DND-41 (cell line): ENCODE results near the gene LSM3.
A peak's percentile ranks its signal among the peaks of the same experiment; 100 is the strongest.

Source experiments
- ATAC-seq: fragments of 200-7000 bp; cut with Tn5 transposase; 3 replicates; pipeline ENCODE4 v1.9.1; 2021; ENCODE audit warnings: low read depth; ENCODE audit not compliant: insufficient read depth
- DNase-seq: peaks from one replicate; pipeline ENCODE4 v3.0.0-alpha.2; 2020
- H2AFZ ChIP-seq: 2 replicates; pipeline ENCODE4 v1.6.0; 2012; ENCODE audit warnings: low read depth, low read length
- H3K27ac ChIP-seq: 2 replicates; pipeline ENCODE4 v1.5.1; 2012; ENCODE audit warnings: low read length, inconsistent platforms
- H3K27me3 ChIP-seq: fragments of 200-600 bp; sonication (generic); 2 replicates; pipeline ENCODE4 v1.6.0; 2012; ENCODE audit warnings: low read length, mild to moderate bottlenecking, inconsistent platforms; ENCODE audit not compliant: insufficient read depth, poor library complexity
- H3K36me3 ChIP-seq: 2 replicates; pipeline ENCODE4 v1.5.1; 2012; ENCODE audit warnings: low read length, inconsistent platforms; ENCODE audit not compliant: insufficient read depth
- H3K4me1 ChIP-seq: 2 replicates; pipeline ENCODE4 v1.5.1; 2012; ENCODE audit warnings: mild to moderate bottlenecking, low read length; ENCODE audit not compliant: insufficient read depth
- H3K4me2 ChIP-seq: 2 replicates; pipeline ENCODE4 v1.6.0; 2012; ENCODE audit warnings: mild to moderate bottlenecking, moderate library complexity, low read length, inconsistent platforms; ENCODE audit not compliant: insufficient read depth
- H3K4me3 ChIP-seq, 2 experiments: fragments of 200-600 bp in 1 of 2; shearing (Covaris generic) in 1 of 2; 2 replicates each; pipeline ENCODE4 v1.5.1; 2012 to 2016; ENCODE audit warnings: inconsistent platforms in 2 of 2, low read length in 2 of 2, mild to moderate bottlenecking in 2 of 2, low read depth in 1 of 2, moderate library complexity in 1 of 2
- H3K79me2 ChIP-seq: 2 replicates; pipeline ENCODE4 v1.6.0; 2012; ENCODE audit warnings: low read length, inconsistent platforms; ENCODE audit not compliant: insufficient read depth
- H3K9ac ChIP-seq: 2 replicates; pipeline ENCODE4 v1.6.0; 2012; ENCODE audit warnings: low read depth, mild to moderate bottlenecking, inconsistent platforms, low read length, moderate library complexity
- H3K9me3 ChIP-seq: 2 replicates; pipeline ENCODE4 v1.5.1; 2012; ENCODE audit warnings: low read length, moderate library complexity, mild to moderate bottlenecking, inconsistent platforms; ENCODE audit not compliant: insufficient read depth, severe bottlenecking
- H4K20me1 ChIP-seq: 2 replicates; pipeline ENCODE4 v1.6.0; 2012; ENCODE audit warnings: low read length; ENCODE audit not compliant: insufficient read depth
- CTCF ChIP-seq: IDR thresholded peaks from 2 replicates; pipeline ENCODE4 v1.5.1; 2012; ENCODE audit warnings: borderline replicate concordance, low read length, moderate library complexity, mild to moderate bottlenecking; ENCODE audit not compliant: poor library complexity, severe bottlenecking; ENCODE audit errors: extremely low read depth
- EZH2 ChIP-seq: IDR thresholded peaks from 3 replicates; pipeline ENCODE4 v1.6.1; 2012; ENCODE audit warnings: borderline replicate concordance, low read depth, mild to moderate bottlenecking, moderate library complexity, low read length, inconsistent platforms; ENCODE audit not compliant: severe bottlenecking

LSM3 gene

DNA sequence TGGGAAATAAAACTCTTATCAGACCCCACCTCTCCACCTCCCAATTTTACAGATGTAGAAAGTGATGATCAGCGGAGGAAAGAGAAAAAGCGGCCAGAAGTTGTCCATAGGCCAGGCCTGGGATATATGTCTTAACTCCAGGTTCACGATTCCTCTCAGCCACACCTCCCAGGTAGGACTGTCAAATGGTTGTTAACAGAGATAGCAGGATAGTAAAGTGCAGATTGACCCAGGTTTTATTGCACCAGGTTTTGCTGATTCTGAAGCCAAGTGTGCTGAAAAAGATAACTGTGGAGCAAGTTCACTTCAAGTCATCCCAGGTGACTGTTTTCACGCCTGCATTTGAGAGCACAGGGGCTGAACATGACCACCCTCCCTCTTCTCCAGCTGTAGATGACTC, 36.1 kb downstream of the LSM3 start:
- no peak overlapping the region for H3K4me2 ChIP-seq

DNA sequence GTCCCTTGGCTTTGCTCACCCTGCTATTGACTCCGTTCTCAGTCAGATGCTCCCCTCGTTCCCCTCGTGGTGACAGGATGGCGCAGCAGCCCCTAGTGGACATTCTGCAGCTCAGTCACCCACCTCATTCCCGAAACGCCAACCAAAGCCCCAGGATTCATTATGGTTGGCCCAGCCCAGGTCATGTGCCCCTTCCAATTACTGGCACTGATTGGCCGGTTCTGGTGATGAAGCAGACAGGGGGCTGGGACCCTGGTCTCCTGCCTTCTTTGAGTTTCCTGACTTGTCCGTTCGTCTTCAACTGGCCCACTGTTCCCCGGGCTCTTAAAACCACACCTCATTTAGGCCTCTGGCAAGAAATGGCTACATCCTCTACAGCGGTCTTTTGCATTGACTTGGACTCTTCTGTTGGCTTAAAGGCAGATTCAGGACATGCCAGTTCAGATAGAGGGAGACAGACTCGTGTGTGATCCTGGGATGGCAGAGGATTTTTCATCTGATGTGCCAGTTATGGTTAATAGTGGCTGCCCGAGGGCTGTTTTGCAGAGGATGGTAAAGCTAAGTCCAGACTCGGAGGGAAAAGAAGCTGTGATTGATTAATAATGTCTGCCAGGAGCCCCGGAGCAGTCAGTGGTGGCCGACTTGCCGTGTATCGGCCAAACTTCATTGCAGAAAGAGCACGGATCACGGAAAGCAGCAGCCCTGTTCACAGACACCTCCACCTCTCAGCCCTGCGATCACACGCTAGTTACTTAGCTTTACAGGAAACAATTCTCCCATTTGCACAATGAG, 37.8 kb downstream of the LSM3 start:
- Histone ChIP-seq H3K4me3 (no peak overlapping the region), H3K4me2 (no peak overlapping the region), H3K27me3 (no peaks in the 10 kb centered on the region), H3K9ac (no peak overlapping the region), H3K4me1 (no peaks in the 10 kb centered on the region), H3K9me3 (peaks cover 5% of the 10 kb centered on the region), H4K20me1 (no peaks in the 10 kb centered on the region), H3K36me3 (no peaks in the 10 kb centered on the region), H3K79me2 (no peaks in the 10 kb centered on the region), H2AFZ (no peak overlapping the region), H3K27ac (no peak overlapping the region)
- ATAC-seq (peak; percentile 54; the same call in 1 of the 3 replicates), DNase-seq (peak; percentile 16)
- TF ChIP-seq CTCF (peak; percentile 49), EZH2 (no peak)

More for the DNA sequence above, 36.1 kb downstream of the LSM3 start:
- H3K27me3 ChIP-seq = no peaks in the 10 kb centered on the region
- no peaks in the 10 kb centered on the region for H3K36me3 ChIP-seq
- no peak overlapping the region for H3K27ac ChIP-seq
- no peak overlapping the region for H3K4me3 ChIP-seq
- ATAC-seq (no peak), DNase-seq (no peak)
- no peaks in the 10 kb centered on the region for H3K79me2 ChIP-seq
- H3K4me1 ChIP-seq = no peaks in the 10 kb centered on the region
- TF ChIP-seq EZH2 = no peak
- TF ChIP-seq CTCF = no peak
- no peaks in the 10 kb centered on the region for H3K9me3 ChIP-seq
- no peak overlapping the region for H3K9ac ChIP-seq
- H2AFZ ChIP-seq = no peak overlapping the region
- H4K20me1 ChIP-seq = no peaks in the 10 kb centered on the region

- Histone ChIP-seq H4K20me1 (no peaks in the 10 kb centered on the region), H3K4me1 (no peaks in the 10 kb centered on the region), H3K36me3 (no peaks in the 10 kb centered on the region), H3K27me3 (no peaks in the 10 kb centered on the region), H3K4me2 (no peak overlapping the region), H3K79me2 (no peaks in the 10 kb centered on the region), H3K27ac (no peak overlapping the region), H3K4me3 (no peak overlapping the region), H3K9me3 (peaks cover 8% of the 10 kb centered on the region), H3K9ac (no peak overlapping the region), H2AFZ (no peak overlapping the region)
- no peak for TF ChIP-seq CTCF
- TF ChIP-seq EZH2 = no peak
- no peak for ATAC-seq
- DNase-seq = no peak
Observed at GRCh38 chr3:14218355-14218754, 39.7 kb downstream of the LSM3 start.

- H3K4me2 ChIP-seq = no peak overlapping the region
- DNase-seq (no peak), ATAC-seq (no peak)
- no peak overlapping the region for H3K4me3 ChIP-seq
- H3K79me2 ChIP-seq = no peaks in the 10 kb centered on the region
- no peak overlapping the region for H3K27ac ChIP-seq
- H3K4me1 ChIP-seq = no peaks in the 10 kb centered on the region
- H3K9me3 ChIP-seq = peaks cover 8% of the 10 kb centered on the region
- no peaks in the 10 kb centered on the region for H3K36me3 ChIP-seq
- no peaks in the 10 kb centered on the region for H4K20me1 ChIP-seq
- H2AFZ ChIP-seq = no peak overlapping the region
- TF ChIP-seq EZH2 (no peak), CTCF (no peak)
- peaks cover 3% of the 10 kb centered on the region for H3K27me3 ChIP-seq
- H3K9ac ChIP-seq = no peak overlapping the region
Observed at GRCh38 chr3:14220933-14221332, 42.3 kb downstream of the LSM3 start.
